HepG2 (cell line): ENCODE data around the gene CA11. TPM values are rescaled to one million over a fixed set of nuclear protein-coding genes. Genes with fewer than 3 reads are reported as not detected.

Source experiments
- ATF4 ChIP-seq, 2 experiments: fragments of 450-650 bp in 1 of 2; sonication (generic) in 1 of 2; formaldehyde crosslinking; IDR thresholded peaks; 2 replicates each; pipeline versions ENCODE4 v1.5.0 to v1.8.0; 2020 to 2022; ENCODE audit warnings: mild to moderate bottlenecking in 1 of 2, missing genetic modification reagents in 1 of 2
- CTCF ChIP-seq: sonication (generic); formaldehyde crosslinking; IDR thresholded peaks from 2 replicates; pipeline ENCODE4 v1.5.0; 2020; ENCODE audit warnings: mild to moderate bottlenecking, missing genetic modification reagents, moderate library complexity
- DR1 ChIP-seq: sonication (generic); formaldehyde crosslinking; IDR thresholded peaks from 2 replicates; pipeline ENCODE4 v1.8.0; 2021; ENCODE audit warnings: mild to moderate bottlenecking, missing genetic modification reagents, inconsistent platforms
- EHMT2 ChIP-seq: fragments of 200-600 bp; sonication (generic); IDR thresholded peaks from 2 replicates; pipeline ENCODE4 v1.7.0; 2017; ENCODE audit warnings: antibody characterized with exemption, low read depth, low read length, borderline replicate concordance
- EP300 ChIP-seq, 3 experiments: sonication (generic) in 1 of 3; formaldehyde crosslinking in 1 of 3; IDR thresholded peaks; 2 replicates each; pipeline versions ENCODE4 v1.5.1 to v1.6.1; 2011 to 2020; ENCODE audit warnings: low read depth in 2 of 3, low read length in 2 of 3, borderline replicate concordance in 1 of 3, improper control_type of control experiment in 1 of 3, mild to moderate bottlenecking in 1 of 3, missing genetic modification reagents in 1 of 3, moderate library complexity in 1 of 3
- FOXC1 ChIP-seq: sonication (generic); formaldehyde crosslinking; IDR thresholded peaks from 2 replicates; pipeline ENCODE4 v1.8.0; 2022; ENCODE audit warnings: mild to moderate bottlenecking, missing genetic modification reagents, borderline replicate concordance
- HOXA5 ChIP-seq: sonication (generic); formaldehyde crosslinking; IDR thresholded peaks from 2 replicates; pipeline ENCODE4 v1.4.0; 2020; ENCODE audit warnings: missing genetic modification reagents
- NR0B2 ChIP-seq: sonication (generic); formaldehyde crosslinking; IDR thresholded peaks from 2 replicates; pipeline ENCODE4 v1.4.0; 2020; ENCODE audit warnings: mild to moderate bottlenecking, missing genetic modification reagents
- SMAD9 ChIP-seq: sonication (generic); formaldehyde crosslinking; IDR thresholded peaks from 2 replicates; pipeline ENCODE4 v1.5.1; 2020; ENCODE audit warnings: mild to moderate bottlenecking, missing genetic modification reagents
- TEAD3 ChIP-seq: optimal IDR thresholded peaks from 2 replicates; pipeline ENCODE3; 2016; ENCODE audit warnings: borderline replicate concordance
- THAP11 ChIP-seq: IDR thresholded peaks from 2 replicates; pipeline ENCODE4 v1.6.1; 2016; ENCODE audit warnings: missing biosample characterization, missing genetic modification reagents
- ZFP91 ChIP-seq: sonication (generic); formaldehyde crosslinking; IDR thresholded peaks from 2 replicates; pipeline ENCODE4 v1.9.0; 2022; ENCODE audit warnings: missing genetic modification reagents, mild to moderate bottlenecking, borderline replicate concordance
- ZNF33B ChIP-seq: sonication (generic); formaldehyde crosslinking; IDR thresholded peaks from 2 replicates; pipeline ENCODE4 v1.5.1; 2020; ENCODE audit warnings: mild to moderate bottlenecking, missing genetic modification reagents
- ZNF441 ChIP-seq: sonication (generic); formaldehyde crosslinking; IDR thresholded peaks from 2 replicates; pipeline ENCODE4 v1.7.0; 2021; ENCODE audit warnings: missing genetic modification reagents, borderline replicate concordance
- ZNF501 ChIP-seq: sonication (generic); formaldehyde crosslinking; IDR thresholded peaks from 2 replicates; pipeline ENCODE4 v1.5.1; 2020; ENCODE audit warnings: mild to moderate bottlenecking, moderate library complexity, missing genetic modification reagents
- ZNF556 ChIP-seq: sonication (generic); formaldehyde crosslinking; IDR thresholded peaks from 2 replicates; pipeline ENCODE4 v1.4.0; 2020; ENCODE audit warnings: mild to moderate bottlenecking, missing genetic modification reagents, borderline replicate concordance
- ZNF572 ChIP-seq: sonication (generic); formaldehyde crosslinking; IDR thresholded peaks from 2 replicates; pipeline ENCODE4 v1.5.1; 2020; ENCODE audit warnings: mild to moderate bottlenecking, missing genetic modification reagents
- ZNF749 ChIP-seq: sonication (generic); formaldehyde crosslinking; IDR thresholded peaks from 2 replicates; pipeline ENCODE4 v1.8.0; 2022; ENCODE audit warnings: mild to moderate bottlenecking, missing genetic modification reagents, moderate library complexity, borderline replicate concordance
- ZNF770 ChIP-seq: sonication (generic); formaldehyde crosslinking; IDR thresholded peaks from 2 replicates; pipeline ENCODE4 v1.5.0; 2020; ENCODE audit warnings: mild to moderate bottlenecking, missing genetic modification reagents
- ZNF775 ChIP-seq: sonication (generic); formaldehyde crosslinking; IDR thresholded peaks from 2 replicates; pipeline ENCODE4 v1.4.0; 2020; ENCODE audit warnings: missing genetic modification reagents, mild to moderate bottlenecking, moderate library complexity, borderline replicate concordance
- polyA plus RNA-seq, 8 experiments: library from polyadenylated mRNA; depleted of rRNA in 3 of 8; stranded (reverse) in 7 of 8; unstranded in 1 of 8; fragments of >200 nt; fragmentation: Illumina TruSeq in 4 of 8; extraction: Trizol in 4 of 8; gene quantifications; 2 replicates each; pipeline versions ENCODE4 v1.2.1 to v1.2.3, GENCODE V29; 2011 to 2016; ENCODE audit warnings: low read depth in 4 of 8, missing spikeins in 1 of 8, mixed read lengths in 1 of 8; ENCODE audit not compliant: insufficient read depth in 1 of 8
- total RNA-seq, 5 experiments: library from RNA; depleted of rRNA; stranded (reverse); fragments of >200 nt; fragmentation: Illumina TruSeq; extraction: Trizol; gene quantifications; 2 replicates each; pipeline ENCODE4 v1.2.3, GENCODE V29; 2016; ENCODE audit warnings: low read depth in 1 of 5

Gene CA11
- total and polyA plus RNA-seq, 2 of the 13 experiments (the other 11 are each of a cell fraction or from before 2014, with no cell fraction given), result 0.41 to 0.58 TPM

GRCh38 chr19:48674921-48675824, 29.2 kb upstream of the CA11 start (continued):
- 0 out of 2 replicates have a peak, but pooled peaks have one; percentile 44 for TF ChIP-seq DR1 (CRISPR knock-in tag)
- TF ChIP-seq ZNF775, result no peak
- TF ChIP-seq THAP11 (CRISPR knock-in tag), result peak; percentile 75
- TF ChIP-seq ZFP91 (CRISPR knock-in tag), result peak; percentile 76; the same call in 1 of the 2 replicates
- TF ChIP-seq ZNF572 (CRISPR knock-in tag), result 0 out of 2 replicates have a peak, but pooled peaks have one; percentile 44
- peak; percentile 59 for TF ChIP-seq TEAD3
- peak; percentile 80 for TF ChIP-seq ZNF501
- no peak for TF ChIP-seq ATF4 (CRISPR knock-in tag; IDR thresholded peaks at IDR 0.05)
- no peak for TF ChIP-seq SMAD9 (CRISPR knock-in tag)
- TF ChIP-seq HOXA5, result 0 out of 2 replicates have a peak, but pooled peaks have one; percentile 32
- 0 out of 4 replicates have a peak, but pooled peaks of 1 of the 2 experiments have one; percentile 8 for TF ChIP-seq EP300 (IDR thresholded peaks at IDR 0.05; ENCODE audit: low read depth in 2 of 2, low read length in 2 of 2)
- no peak for TF ChIP-seq EP300 (CRISPR knock-in tag; IDR thresholded peaks at IDR 0.05; ENCODE audit: borderline replicate concordance)
- no peak for TF ChIP-seq ZNF556 (CRISPR knock-in tag)
- TF ChIP-seq CTCF, result peak; percentile 94
- TF ChIP-seq ZNF33B (CRISPR knock-in tag), result no peak
- TF ChIP-seq EHMT2, result no peak
- peak; percentile 26; the same call in 1 of the 2 replicates for TF ChIP-seq ZNF749
- TF ChIP-seq ZNF441 (CRISPR knock-in tag), result no peak
- no peak for TF ChIP-seq NR0B2 (CRISPR knock-in tag)
- TF ChIP-seq FOXC1 (CRISPR knock-in tag), result peak; percentile 40; the same call in 1 of the 2 replicates
- 0 out of 2 replicates have a peak, but pooled peaks have one; percentile 40 for TF ChIP-seq ZNF770 (CRISPR knock-in tag)
